HG02981 (cell line): ENCODE data around the gene IFNGR2.
"Not testable (repeated sequence)": the region's sequence is repeated elsewhere in the genome, so short reads cannot be mapped to it uniquely, and the experiment has no call there.

ENCODE experiments used
- ATAC-seq: cut with Tn5 transposase; IDR thresholded peaks from one replicate; pipeline ENCODE4 v1.9.1; 2021; ENCODE audit warnings: mild to moderate bottlenecking, moderate library complexity; ENCODE audit not compliant: unreplicated experiment

IFNGR2 gene

DNA sequence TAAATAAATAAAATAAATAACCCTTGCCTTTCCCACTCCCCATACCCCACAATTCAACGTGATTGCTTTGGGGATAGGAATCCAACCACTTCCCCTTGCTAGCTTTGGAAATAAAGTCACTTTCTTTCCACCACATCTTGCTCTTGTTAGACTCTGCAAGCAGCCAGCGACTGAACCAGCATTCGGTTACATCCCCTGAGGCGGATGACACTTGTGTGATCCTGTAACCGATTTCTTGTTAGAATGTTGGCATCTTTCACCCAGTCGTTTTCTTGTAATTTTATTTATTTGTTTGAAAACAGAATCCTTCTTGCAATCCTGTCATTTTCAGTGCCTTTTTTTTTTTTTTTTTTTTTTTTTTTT is 1.6 kb upstream of the IFNGR2 start:
- no peak for ATAC-seq

DNA sequence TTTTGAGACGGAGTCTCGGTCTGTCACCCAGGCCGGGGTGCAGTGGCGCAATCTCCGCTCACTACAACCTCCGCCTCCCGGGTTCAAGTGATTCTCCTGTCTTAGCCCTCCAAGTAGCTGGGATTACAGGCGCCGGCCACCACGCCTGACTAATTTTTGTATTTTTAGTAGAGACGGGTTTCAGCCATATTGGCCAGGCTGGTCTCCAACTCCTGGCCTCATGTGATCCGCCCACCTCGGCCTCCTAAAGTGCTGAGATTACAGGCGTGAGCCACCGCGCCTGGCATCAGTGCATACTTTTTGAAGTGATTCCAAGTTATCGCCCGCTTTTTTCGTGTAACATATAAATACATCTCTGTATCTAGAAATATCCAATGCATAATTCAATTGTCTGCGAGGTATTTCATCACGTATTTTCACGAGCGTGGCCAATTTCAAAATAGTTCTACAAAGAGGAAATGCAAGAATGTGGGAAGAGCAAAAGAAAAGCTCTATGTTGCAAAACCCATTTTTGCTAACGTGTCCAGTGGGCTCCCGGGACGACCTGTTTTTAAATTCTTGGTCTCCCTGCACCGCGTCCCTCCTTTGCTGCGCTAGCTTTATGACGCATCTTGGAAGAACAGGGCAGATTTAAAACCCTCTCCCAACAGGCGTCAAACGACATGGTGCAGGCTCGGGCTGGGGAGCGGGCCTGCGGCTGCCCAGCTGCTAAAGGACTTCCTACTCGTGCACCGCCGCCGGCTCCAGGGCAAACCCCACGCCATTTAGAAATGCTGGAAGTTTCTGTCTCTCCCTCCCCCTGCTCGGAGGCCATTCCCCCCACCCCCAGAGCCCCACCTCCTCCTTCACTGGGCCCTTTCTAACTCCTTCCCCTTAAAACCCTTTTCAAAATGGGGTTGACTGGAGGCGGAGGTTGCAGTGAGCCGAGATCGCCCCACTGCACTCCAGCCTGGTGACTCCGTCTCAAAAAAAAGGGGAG is 923 bp upstream of the IFNGR2 start:
- ATAC-seq = no peak

DNA sequence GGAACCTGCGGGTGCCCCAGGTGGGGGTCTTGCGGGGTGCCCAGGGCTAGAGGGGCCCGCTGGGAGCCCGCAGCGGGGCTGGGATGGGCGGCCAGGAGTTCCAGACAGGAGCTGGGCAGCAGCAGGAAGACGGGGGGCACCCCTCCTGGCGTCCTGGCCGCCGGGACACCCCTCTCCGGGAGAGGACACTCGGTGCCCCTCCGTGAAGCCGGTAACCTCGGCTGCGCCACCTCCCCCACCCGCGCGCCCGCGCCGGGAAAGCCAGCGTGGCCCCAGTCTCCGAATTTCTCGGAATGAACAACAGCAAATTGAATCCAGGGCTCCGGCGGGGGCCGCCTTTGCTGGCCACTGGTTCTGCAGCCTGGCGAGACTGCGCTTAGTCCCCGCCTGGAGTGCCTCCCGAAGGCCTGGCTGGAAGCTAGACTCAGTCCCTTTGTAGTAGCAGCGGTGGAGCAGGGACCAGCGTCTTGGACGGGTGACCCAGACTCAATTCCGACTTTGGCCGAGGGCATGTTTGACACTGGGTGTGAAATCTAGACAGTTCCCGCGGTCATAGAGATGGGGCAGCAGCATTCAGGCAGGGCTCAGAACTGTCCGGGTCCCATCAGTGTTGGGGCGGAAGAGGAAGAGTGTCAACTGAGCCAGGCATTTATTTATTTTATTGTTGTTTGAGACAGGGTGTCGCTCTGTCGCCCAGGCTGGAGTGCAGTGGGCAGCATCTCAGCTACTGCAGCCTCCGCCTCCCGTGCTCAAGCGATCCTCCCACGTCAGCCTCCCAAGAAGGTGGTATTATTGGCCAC is 773 bp downstream of the IFNGR2 start:
- ATAC-seq = no peak

DNA sequence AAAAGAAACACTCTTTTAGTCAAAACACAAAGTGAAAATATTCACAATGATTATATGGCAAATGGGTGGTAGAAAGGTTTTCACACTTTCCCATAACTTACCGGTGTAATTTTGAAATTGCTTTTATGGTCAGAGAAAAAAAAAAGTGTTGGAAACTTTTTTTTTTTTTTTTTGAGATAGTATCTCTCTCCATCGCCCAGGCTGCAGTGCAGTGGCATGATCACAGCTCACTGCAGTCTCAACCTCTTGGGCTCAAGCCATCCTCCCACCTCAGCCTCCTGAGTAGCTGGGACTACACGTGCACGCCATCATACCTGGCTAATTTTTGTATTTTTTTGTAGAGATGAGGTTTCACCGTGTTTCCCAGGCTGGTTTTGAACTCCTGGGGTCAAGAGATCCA is 3.3 kb downstream of the IFNGR2 start:
- ATAC-seq = no peak

DNA sequence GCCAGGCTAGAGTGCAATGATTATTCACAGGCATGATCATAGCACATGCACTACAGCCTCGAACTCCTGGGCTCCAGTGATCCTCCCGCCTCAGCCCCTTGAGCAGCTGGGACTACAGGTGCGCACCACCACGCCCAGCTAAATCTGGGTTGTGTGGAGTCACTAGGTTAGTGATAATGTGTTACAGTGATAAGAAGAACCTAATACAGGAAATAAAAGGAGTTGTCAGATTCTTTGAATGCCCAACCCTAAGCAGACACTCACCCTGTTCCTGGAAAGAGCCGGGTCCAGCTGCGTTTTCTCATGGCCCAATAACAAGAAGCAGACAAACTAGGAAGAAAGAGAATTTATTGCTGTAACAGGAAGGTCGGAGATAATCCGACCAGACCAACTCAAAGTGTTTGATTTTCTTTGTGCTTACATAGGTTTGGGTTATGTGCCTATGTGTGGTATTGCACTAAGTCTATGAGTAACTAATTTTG is 8.8 kb downstream of the IFNGR2 start:
- ATAC-seq = no peak

DNA sequence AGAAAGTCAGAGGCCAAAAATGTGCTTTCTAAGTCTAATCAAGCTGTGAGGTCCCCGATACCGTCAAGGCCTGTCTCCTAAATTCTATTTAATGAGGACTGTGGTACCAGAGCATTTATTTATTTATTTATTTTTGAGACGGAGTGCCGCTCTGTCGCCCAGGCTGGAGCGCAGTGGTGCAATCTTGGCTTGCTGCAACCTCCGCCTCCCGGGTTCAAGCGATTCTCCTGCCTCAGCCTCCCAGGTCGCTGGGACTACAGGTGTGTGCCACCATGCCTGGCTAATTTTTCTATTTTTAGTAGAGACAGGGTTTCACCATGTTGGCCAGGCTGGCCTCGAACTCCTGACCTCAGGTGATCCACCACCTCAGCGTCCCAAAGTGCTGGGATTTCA is 9.2 kb downstream of the IFNGR2 start:
- ATAC-seq = not testable (repeated sequence)

DNA sequence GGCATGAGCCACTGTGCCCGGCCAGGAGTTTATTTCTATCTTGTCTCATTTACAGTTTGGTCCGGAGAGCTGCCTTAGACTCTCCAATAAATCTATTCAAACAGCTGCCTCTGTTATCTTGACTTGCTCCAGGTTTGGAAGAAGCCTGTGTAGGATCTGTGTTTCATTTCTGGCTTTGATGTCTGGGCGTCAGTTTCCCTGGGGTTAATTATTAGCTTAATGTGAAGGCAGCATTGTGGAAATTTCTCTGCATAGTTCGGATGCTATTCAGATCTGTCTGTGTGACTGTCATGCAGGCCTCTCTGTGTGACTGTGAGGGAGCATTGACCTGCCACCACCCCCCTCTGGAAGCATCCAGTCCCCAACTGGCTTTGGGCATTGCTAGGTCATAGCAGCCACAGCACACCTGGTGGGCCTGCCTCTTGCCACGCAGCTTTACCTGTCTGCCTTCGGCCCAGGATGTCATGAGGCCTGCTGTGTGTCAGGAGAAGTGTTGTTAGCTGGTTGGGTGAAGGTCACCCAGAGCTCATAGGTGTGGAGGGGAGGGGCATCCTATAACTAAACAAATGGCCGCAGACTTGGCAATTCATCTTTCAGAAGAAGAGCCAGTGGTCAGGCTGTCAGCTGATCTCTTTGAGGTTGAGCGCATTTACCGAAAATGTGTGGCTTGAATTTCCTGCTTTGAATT is 9.8 kb downstream of the IFNGR2 start:
- ATAC-seq = peak; percentile 78

DNA sequence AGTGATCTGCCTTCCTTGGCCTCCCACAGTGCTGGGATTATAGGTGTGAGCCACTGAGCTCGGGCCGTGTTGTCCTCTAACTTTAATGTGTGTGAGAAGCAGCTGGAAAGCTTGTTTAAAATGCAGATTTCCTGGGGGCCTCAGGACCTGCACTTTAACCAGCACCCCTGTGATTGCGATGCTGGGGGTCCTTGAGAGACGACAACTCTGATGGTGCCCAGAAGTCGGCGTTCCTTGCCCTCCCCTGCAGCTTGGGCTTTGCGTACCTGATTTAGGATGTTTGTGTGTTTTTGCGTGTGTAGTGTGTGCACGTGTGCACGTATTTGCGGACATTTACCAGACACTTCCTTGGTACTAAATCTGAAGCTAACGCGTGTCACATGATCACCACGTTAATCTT is 10.9 kb downstream of the IFNGR2 start:
- no peak for ATAC-seq

DNA sequence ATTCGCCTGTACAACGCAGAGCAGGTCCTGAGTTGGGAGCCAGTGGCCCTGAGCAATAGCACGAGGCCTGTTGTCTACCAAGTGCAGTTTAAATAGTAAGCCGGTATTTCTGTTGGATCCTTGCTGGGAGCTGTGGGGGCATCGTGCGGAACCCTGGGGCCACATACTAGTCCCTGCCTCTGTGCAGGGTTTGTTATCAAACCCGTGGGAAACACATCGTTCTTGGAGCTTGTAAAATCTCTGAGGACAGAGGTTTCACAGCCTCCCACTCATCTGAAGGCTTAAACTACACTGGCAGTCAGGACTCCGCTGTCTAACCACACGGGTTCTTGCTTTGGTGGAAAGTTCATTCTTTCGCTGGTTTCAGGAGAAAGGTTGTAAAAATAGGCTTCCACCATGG is 11.7 kb downstream of the IFNGR2 start:
- ATAC-seq = no peak

DNA sequence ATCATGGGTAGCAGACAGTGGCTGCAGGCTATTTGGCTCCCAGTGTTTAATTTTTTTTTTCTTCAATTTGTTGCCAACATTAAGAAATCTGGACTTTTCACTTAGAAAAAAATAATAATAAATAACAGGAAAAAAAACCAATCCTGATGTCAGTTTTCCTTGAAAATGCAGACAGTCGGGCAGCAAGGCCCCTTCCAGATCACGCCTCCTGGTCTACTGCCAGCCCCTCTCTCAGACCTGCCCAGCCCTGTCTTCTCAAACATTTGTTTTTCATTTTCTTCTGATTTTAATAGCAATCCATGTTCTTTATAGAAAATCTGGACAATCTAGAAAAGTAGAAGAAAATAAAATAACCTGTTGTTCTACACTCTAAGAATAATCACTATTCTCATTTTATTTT is 15.5 kb downstream of the IFNGR2 start:
- no peak for ATAC-seq

DNA sequence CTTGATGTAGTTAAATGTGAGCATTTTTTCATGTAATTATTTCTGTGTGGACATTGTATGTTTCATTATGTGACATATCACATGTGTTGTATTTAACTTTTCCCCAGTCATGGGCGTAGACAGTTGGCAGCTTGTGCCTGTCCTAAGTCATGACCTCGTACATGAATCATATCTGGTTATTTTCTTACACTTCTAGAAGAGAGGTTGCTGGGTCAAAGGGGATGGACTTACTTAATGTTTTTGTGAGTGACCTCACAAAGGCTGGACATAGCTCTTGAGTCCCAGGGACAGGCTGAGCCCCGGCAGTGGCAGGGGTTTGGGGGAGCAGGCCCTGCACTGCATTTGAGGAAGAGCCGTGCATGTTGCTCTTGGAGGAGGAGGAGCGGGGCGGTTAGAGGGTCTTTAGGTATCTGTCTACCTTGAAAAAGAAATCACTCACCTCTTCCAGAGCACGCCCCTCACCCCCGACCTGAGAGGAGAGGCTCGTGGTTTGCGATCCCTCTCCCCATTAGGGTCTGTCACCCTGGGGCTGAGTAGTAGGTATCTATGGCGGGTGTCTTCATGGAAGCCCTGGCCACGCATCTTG is 16.4 kb downstream of the IFNGR2 start:
- no peak for ATAC-seq

DNA sequence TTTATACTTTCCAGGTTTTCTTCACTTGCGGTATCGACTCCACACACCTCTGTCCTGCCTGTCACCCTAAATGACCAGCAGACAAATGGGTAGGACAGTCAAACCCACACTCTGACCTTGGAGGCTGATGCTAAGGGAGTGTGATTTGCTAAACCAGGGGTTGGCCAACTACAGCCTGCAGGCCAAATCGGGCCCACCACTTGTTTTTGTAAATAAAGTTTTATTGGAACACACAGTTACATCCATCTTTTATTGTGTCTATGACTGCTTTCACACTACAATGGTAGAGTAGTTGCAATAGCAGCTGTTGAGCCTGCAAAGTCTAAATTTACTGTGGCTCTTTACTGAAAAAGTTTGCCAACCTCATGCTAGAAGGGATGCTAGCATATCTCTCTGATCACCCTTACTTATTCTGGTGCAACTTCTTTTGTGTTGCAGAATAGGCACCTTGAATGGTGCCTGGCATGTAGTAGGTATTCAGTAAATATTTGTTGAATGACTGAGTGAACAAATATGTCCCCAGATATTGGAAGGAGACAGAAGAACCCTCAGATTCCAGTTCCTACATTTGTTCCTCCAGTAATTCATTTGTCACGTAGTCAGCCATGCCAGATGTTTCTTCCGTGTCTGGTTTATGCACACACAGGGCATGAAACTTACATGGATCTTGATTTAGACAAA is 18.6 kb downstream of the IFNGR2 start:
- no peak for ATAC-seq

DNA sequence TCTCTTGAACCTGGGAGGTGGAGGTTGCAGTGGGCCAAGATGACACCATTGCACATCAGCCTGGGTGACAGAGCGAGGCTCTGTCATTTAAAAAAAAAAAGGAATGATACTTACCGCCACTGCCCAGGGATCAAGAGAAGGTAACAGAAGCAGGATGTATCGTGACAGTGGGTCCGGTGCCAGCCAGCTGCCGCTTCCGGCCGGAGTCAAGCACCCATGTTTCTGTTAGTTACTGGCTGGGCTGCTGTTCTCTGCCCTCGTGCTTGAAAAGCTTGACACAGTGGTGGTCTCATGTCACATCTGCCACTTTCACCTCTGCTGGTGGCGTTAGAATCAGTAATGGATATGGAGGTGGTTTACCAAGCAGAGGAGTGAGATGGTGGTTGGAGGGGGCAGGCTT is 21.0 kb downstream of the IFNGR2 start:
- ATAC-seq = no peak

DNA sequence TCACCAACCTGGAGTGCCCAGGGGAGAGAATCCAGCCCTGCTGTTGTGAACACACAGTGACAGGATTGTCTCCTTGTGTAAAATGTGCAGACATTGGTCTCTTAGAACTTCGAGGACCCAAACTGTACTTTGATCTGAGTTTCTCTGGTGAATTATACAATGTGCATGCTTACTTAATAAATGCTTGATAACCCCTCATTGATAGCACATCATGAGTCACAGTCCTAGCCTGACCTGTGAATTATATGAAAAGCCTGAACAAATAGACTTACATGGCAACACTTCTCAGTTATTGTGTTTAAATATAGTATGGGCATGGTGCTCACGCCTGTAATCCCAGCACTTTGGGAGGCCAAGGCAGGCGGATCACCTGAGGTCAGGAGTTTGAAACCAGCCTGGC is 22.6 kb downstream of the IFNGR2 start:
- ATAC-seq = no peak

DNA sequence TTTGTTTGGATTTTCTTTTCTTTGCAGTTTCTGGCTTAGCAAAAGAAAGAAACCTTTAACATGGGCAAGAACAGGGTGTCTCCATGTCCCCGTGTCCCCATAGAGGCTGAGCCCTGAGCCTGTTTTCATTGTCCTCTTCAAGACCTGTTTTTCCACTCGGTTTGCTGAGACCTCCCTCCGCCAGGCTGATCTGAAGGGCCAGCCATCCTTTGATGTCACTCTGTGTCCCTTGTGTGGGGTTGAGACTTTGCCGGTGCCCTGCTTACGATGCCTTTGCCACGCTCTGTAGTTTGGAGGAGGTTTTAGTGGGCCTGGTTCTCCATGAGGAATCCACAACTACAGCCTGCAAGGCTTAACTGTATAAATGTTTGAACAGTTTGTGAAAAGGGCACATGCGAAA is 23.8 kb downstream of the IFNGR2 start:
- ATAC-seq = no peak

DNA sequence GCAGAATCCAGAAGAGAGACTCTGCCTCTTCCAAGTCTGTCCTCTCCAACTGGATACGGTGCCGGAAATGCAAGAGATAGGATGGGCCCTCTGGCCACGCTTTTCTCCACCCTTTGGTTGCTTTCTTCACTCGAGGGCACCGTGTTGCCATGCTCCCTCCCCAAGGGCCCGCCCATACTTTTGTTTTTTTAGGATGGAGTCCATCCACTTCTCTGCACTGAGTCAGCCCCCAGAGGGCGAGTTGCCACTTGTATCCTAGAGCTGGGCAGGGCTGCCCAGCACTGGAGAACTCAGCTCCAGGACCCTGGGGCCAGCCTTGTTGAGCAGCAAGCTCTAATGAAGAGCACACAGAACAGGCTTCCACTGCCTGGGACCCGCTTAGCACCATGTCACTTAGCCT is 25.5 kb downstream of the IFNGR2 start:
- no peak for ATAC-seq

DNA sequence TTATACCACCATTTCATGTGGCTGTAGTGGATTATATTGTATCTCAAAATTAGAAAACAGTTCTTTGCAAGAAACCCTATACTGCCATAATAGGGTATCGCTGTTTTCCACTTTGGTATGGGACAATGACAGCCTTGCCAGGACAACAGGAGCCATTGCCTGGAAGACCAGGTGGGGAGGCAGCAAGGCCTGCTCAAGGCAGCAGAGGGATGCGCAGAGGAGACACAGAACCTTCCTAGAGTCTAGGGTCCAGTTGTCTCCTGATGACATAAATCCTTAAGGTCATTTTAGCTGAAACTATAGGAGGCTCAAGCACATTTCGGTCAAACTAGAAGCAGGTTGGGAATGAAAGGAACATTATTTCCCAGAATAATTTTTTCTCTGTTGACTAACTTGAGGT is 27.6 kb downstream of the IFNGR2 start:
- no peak for ATAC-seq

DNA sequence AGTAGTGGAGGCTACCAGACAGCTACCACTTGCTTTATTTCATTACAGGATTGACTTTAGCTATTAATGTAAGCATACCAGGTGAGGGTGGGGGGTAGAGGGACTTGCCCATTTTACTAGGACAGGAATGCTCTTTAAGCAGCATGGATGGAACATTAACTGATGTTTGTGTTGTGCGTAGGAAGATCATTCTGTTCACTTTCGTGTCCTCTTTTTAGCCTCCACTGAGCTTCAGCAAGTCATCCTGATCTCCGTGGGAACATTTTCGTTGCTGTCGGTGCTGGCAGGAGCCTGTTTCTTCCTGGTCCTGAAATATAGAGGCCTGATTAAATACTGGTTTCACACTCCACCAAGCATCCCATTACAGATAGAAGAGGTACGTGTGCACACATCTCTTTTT is 29.3 kb downstream of the IFNGR2 start:
- ATAC-seq = no peak

DNA sequence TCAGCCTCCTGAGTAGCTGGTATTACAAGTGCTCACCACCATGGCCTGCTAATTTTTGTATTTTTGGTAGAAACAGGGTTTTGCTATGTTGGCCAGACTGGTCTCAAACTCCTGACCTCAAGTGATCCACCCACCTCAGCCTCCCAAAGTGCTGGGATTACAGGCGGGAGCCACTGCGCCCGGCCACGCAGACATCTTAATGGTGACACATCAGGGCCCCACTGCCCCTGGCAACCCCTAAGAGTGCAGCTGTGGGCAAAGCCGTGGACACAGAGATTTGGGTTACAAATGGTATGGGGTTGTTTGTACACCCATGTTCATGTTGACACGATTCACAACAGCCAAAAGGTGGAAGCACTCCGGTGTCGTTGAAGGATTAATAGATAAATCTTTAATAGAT is 29.8 kb downstream of the IFNGR2 start:
- no peak for ATAC-seq

DNA sequence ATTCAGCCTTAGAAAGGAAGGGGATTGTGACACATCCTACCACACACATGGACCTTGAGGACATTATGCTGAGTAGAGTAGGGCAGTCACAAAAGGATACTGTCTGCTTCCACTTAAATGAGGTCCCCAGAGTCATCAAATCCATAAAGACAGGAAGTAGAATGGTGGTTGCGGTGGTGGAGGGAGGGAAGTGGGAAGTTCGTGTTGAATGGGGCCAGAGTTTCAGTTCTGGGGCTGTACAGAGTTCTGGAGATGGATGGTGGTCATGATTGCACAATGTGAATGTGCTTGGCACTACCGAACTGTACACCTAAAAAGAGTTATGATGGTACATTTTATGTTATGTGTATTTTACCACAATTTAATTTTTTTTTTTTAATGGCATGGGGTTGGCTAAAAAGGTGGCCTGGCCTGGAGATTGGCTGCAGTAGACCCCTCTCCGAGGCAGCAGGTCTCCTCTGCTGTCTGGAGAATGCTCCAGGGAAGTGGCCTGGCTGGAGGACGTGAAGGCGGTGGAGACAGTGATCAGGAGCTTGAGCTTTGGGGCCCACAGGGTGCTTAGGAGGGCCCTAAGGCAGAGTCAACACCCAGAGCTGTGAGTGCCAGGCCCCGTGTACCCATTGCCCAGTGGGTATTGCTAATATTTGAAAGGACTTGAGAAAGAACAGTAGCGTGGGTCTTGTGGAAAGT is 30.4 kb downstream of the IFNGR2 start:
- ATAC-seq = no peak
